Uterus (tissue), 4 donors: ENCODE results near the gene CLEC4F. TPM values are rescaled to one million over a fixed set of nuclear protein-coding genes. Genes with fewer than 3 reads are reported as not detected.

Experiments used
- DNase-seq, 2 donors: peaks; one replicate each; pipeline ENCODE4 v3.0.0-alpha.2; 2019 to 2020
- H3K27ac ChIP-seq, 2 donors: fragments of 200-600 bp; sonication (generic); 1 replicate in 1 of 2; 2 replicates in 1 of 2; pipeline ENCODE4 v1.5.1; 2016 to 2018
- H3K27me3 ChIP-seq, 2 donors: fragments of 200-600 bp; sonication (generic); one replicate each; pipeline ENCODE4 v1.5.1; 2018 to 2019; ENCODE audit warnings: control low read depth in 1 of 2
- H3K36me3 ChIP-seq, 2 donors: fragments of 200-600 bp; sonication (generic); one replicate each; pipeline ENCODE4 v1.5.1; 2019; ENCODE audit warnings: control low read depth in 1 of 2
- H3K4me1 ChIP-seq, 2 donors: fragments of 200-600 bp; sonication (generic); one replicate each; pipeline ENCODE4 v1.5.1; 2018 to 2019; ENCODE audit warnings: control low read depth in 1 of 2
- H3K4me3 ChIP-seq, 2 donors: fragments of 200-600 bp; sonication (generic); 1 replicate in 1 of 2; 2 replicates in 1 of 2; pipeline ENCODE4 v1.5.1; 2018 to 2019; ENCODE audit warnings: mild to moderate bottlenecking in 1 of 2
- H3K9me3 ChIP-seq, 2 donors: fragments of 200-600 bp; sonication (generic); one replicate each; pipeline ENCODE4 v1.5.1; 2019; ENCODE audit warnings: control low read depth in 1 of 2
- POLR2A ChIP-seq, 2 donors: fragments of 450-650 bp; IDR thresholded peaks; one replicate each; pipeline ENCODE4 v1.6.1; 2016; ENCODE audit warnings: antibody characterized with exemption in 2 of 2, mild to moderate bottlenecking in 1 of 2, moderate library complexity in 1 of 2
- intact Hi-C: fragments of 100-400 bp; cut with DNase I; formaldehyde crosslinking; loops from one replicate; pipeline ENCODE4 v1.15.1; 2023; ENCODE audit warnings: low total_unique reads
- total RNA-seq, 4 donors: library from RNA; depleted of rRNA in 3 of 4; stranded (reverse); fragments of >200 nt in 3 of 4; gene quantifications; one replicate each; pipeline versions ENCODE4 v1.1.0 to v1.2.4, GENCODE V29; 2014 to 2023
- TF ChIP-seq, protein P1 (sequence below), 4 experiments: fragments of 200-600 bp in 2 of 4; fragments of 450-650 bp in 2 of 4; sonication (generic) in 2 of 4; IDR thresholded peaks; one replicate each; pipeline ENCODE4 v1.5.1; 2016 to 2019; ENCODE audit warnings: antibody characterized with exemption in 4 of 4, mild to moderate bottlenecking in 2 of 4, moderate library complexity in 1 of 4
- donor health status: DM: yes; HTN: yes; CAD: no.

The CLEC4F gene
- total RNA-seq, 4 donors from 2014 or later = 2.4 to 5.0 (median 2.6) TPM; not detected in 1

DNA sequence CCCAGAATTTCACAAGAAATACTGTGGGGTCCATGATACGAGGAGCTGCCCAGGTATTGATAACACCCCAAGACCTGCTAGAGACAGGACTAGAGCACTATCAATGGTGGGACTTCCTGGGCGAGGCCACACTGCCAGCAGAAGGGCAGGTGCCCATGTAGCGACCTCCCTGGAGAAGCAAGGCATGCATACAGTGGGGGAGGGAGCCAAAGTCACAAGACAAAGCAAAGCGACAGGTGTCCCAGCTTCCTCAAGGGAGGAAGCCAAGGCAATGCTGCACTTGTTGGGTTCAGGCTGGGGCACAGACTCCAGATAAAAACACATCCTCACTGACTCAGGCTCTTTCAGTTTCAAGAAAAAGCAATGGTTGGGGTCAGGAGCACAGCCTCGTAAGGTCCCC is 7.7 kb upstream of the CLEC4F start:
- no peaks in the 10 kb centered on the region for H3K4me1 ChIP-seq
- H3K27ac ChIP-seq = no peak overlapping the region
- H3K9me3 ChIP-seq = no peaks in the 10 kb centered on the region
- intact Hi-C loops = no loop called here
- H3K27me3 ChIP-seq = no peaks in the 10 kb centered on the region
- no peak overlapping the region for H3K4me3 ChIP-seq
- TF ChIP-seq, protein P1, sequence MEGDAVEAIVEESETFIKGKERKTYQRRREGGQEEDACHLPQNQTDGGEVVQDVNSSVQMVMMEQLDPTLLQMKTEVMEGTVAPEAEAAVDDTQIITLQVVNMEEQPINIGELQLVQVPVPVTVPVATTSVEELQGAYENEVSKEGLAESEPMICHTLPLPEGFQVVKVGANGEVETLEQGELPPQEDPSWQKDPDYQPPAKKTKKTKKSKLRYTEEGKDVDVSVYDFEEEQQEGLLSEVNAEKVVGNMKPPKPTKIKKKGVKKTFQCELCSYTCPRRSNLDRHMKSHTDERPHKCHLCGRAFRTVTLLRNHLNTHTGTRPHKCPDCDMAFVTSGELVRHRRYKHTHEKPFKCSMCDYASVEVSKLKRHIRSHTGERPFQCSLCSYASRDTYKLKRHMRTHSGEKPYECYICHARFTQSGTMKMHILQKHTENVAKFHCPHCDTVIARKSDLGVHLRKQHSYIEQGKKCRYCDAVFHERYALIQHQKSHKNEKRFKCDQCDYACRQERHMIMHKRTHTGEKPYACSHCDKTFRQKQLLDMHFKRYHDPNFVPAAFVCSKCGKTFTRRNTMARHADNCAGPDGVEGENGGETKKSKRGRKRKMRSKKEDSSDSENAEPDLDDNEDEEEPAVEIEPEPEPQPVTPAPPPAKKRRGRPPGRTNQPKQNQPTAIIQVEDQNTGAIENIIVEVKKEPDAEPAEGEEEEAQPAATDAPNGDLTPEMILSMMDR (IDR thresholded peaks at IDR 0.05) = no peak
- no peak for TF ChIP-seq POLR2A (IDR thresholded peaks at IDR 0.05)
- no peaks in the 10 kb centered on the region for H3K36me3 ChIP-seq
- no peak for DNase-seq

DNA sequence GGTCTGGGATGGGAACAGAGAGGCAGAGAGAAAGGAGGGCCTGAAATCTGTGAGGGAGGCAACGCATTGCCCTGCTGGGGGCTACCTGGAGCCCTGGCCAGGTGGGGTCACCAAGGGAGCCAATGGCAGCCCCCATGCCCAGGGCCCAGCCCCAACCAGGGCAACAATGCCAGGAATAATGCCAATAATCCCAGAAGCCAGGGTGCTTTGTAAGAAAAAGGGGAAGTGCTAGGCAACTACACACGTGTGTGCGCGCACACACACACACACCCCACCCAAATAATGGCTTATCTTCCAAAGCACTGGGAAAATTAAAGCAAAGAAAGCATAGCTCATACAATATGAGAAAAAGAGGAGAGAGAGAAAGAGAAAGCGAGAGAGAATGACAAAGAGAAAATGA is 7.0 kb upstream of the CLEC4F start:
- intact Hi-C loops = no loop called here
- Histone ChIP-seq H3K9me3 (no peaks in the 10 kb centered on the region), H3K4me3 (no peak overlapping the region), H3K36me3 (no peaks in the 10 kb centered on the region), H3K27me3 (no peaks in the 10 kb centered on the region), H3K4me1 (no peaks in the 10 kb centered on the region), H3K27ac (no peak overlapping the region)
- no peak for TF ChIP-seq POLR2A (IDR thresholded peaks at IDR 0.05)
- TF ChIP-seq, protein P1 (IDR thresholded peaks at IDR 0.05) = no peak
- no peak for DNase-seq

DNA sequence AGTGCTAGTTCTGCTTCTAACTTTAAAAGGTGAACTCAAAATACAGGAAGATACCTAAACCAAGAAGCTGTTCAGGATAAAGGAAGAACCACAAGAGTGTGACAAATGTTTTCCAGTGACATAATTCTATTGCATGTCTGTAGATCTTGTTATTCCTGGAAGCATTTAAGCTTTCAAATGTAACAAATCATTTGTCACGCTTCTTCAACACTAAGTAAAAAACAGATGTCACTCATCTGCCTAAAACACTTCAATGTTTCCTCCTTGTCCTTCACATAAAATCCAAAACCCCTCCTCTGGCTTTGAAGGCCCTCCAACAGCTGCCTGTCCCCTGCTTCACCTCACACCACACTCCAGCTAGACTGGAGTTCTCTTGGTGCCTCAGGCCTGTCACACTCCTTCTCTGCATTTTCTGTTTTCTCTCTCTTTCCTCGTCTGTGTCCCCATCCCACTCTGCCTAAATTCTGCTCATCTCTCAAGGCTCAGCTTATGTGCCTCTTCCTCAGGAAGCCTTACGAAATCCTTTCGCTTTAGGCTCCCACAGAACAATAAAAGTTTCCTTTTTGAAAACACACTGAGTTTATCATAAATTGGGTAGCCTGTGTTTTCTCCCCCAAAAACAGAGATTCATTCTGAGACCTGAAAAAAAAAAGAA is 6.4 kb upstream of the CLEC4F start:
- no peak overlapping the region for H3K27ac ChIP-seq
- DNase-seq = no peak
- H3K9me3 ChIP-seq = no peaks in the 10 kb centered on the region
- H3K4me3 ChIP-seq = no peak overlapping the region
- no peaks in the 10 kb centered on the region for H3K36me3 ChIP-seq
- H3K27me3 ChIP-seq = no peaks in the 10 kb centered on the region
- intact Hi-C loops = no loop called here
- no peaks in the 10 kb centered on the region for H3K4me1 ChIP-seq
- no peak for TF ChIP-seq POLR2A (IDR thresholded peaks at IDR 0.05)

DNA sequence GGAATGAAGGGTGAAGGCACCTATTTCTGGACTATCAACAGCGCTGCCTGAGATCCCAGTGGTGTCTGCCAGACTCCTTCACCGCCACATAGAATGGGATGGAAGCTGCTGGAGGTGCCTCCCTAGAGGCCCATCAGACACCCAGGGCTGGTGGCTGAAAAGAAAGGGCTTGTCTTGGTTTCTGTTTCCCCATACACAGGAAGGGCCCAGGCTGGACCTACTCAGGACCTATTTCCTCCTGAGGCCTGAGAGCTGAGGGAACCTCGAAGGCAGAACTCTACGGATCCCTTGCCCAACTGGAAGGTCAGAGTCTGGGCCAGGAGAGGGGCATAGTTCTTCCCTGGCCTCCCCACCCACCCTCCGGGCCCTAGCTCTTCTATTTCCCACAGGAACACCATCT is 2.9 kb upstream of the CLEC4F start:
- H3K27ac ChIP-seq = no peak overlapping the region

DNA sequence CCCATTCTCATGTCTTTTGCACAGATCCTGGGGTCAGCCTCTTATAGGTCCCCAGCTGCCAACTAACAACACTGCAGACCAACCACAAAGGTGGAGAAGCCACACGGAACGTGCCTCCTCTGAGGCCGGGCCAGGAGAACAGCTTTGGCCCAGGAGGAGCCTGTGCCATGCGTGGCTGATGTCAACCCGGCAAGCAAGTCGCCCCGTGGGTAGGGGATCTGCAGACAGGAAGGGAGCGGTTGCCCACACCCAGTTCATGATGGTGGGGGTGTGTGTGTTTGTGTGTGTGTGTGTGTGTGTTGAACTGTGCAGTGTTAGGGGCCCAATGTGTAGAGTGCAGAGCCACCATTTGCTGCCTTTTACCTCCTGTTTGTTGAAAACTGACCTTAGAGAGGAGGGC is 2.4 kb upstream of the CLEC4F start:
- Histone ChIP-seq H3K4me3 (no peak overlapping the region), H3K9me3 (no peaks in the 10 kb centered on the region), H3K27me3 (no peaks in the 10 kb centered on the region), H3K4me1 (no peaks in the 10 kb centered on the region), H3K27ac (no peak overlapping the region), H3K36me3 (no peaks in the 10 kb centered on the region)
- no peak for DNase-seq
- TF ChIP-seq, protein P1 (IDR thresholded peaks at IDR 0.05) = no peak
- no peak for TF ChIP-seq POLR2A (IDR thresholded peaks at IDR 0.05)
- intact Hi-C loops = no loop called here

More for the DNA sequence above, 2.9 kb upstream of the CLEC4F start:
- intact Hi-C loops = no loop called here
- Histone ChIP-seq H3K4me1 (no peaks in the 10 kb centered on the region), H3K36me3 (no peaks in the 10 kb centered on the region), H3K9me3 (no peaks in the 10 kb centered on the region), H3K27me3 (no peaks in the 10 kb centered on the region), H3K4me3 (no peak overlapping the region)
- no peak for DNase-seq
- TF ChIP-seq POLR2A (IDR thresholded peaks at IDR 0.05) = no peak
- TF ChIP-seq, protein P1 (IDR thresholded peaks at IDR 0.05) = no peak
